H1 (cell line): ENCODE data around the gene TUBGCP6. TPM values are rescaled to one million over a fixed set of nuclear protein-coding genes. Genes with fewer than 3 reads are reported as not detected.

Experiments
- ATF2 ChIP-seq: IDR thresholded peaks from 2 replicates; pipeline ENCODE4 v1.6.1; 2012; ENCODE audit warnings: low read length, inconsistent platforms
- CHD7 ChIP-seq: fragments of 300-600 bp; sonication (generic); IDR thresholded peaks from 2 replicates; pipeline ENCODE4 v1.7.1; 2012; ENCODE audit warnings: low read length, moderate library complexity, mild to moderate bottlenecking, inconsistent platforms; ENCODE audit not compliant: insufficient replicate concordance
- EZH2 ChIP-seq: fragments of 200-600 bp; sonication (generic); IDR thresholded peaks from 2 replicates; pipeline ENCODE4 v1.7.1; 2012; ENCODE audit warnings: low read depth, mild to moderate bottlenecking, moderate library complexity, low read length, inconsistent platforms; ENCODE audit not compliant: severe bottlenecking
- KDM1A ChIP-seq: fragments of 200-600, 300-600 bp; sonication (generic); IDR thresholded peaks from 2 replicates; pipeline ENCODE4 v1.7.1; 2016; ENCODE audit warnings: mild to moderate bottlenecking, low read length, borderline replicate concordance
- KDM4A ChIP-seq: IDR thresholded peaks from one replicate; pipeline ENCODE4 v1.7.1; 2012; ENCODE audit warnings: low read depth, mild to moderate bottlenecking, moderate library complexity, low read length, inconsistent platforms; ENCODE audit not compliant: severe bottlenecking
- NANOG ChIP-seq: IDR thresholded peaks from 2 replicates; pipeline ENCODE4 v1.6.1; 2011; ENCODE audit warnings: low read length, low read depth, mild to moderate bottlenecking, inconsistent platforms; ENCODE audit not compliant: insufficient read depth, poor library complexity, severe bottlenecking
- SAP30 ChIP-seq: fragments of 300-600 bp; sonication (generic); IDR thresholded peaks from 2 replicates; pipeline ENCODE4 v1.7.1; 2012; ENCODE audit warnings: low read length, moderate library complexity, mild to moderate bottlenecking, inconsistent platforms; ENCODE audit not compliant: insufficient read depth, insufficient replicate concordance
- SP4 ChIP-seq: IDR thresholded peaks from 2 replicates; pipeline ENCODE4 v1.6.1; 2012; ENCODE audit warnings: low read length, inconsistent platforms
- polyA plus RNA-seq, 7 experiments: library from polyadenylated mRNA; depleted of rRNA in 3 of 7; stranded (reverse) in 5 of 7; unstranded in 2 of 7; fragments of >200 nt in 5 of 7; fragments of 200-250 nt in 2 of 7; gene quantifications; 1 replicate in 5 of 7; 2 replicates in 1 of 7; 4 replicates in 1 of 7; pipeline versions ENCODE4 v1.2.1 to v1.2.3, GENCODE V29; 2011 to 2013; ENCODE audit warnings: missing spikeins in 2 of 7, mixed read lengths in 2 of 7
- total RNA-seq: library from RNA; stranded (reverse); fragmentation: NEBNext Ultra II Directional; extraction: Animal tissue kit (Norgen Biotek cat#: 25700); gene quantifications from 2 replicates; pipeline ENCODE4 v1.2.1, GENCODE V29; 2021

The TUBGCP6 gene
- total and polyA plus RNA-seq, 2 of the 8 experiments (the other 6 are each of a cell fraction or from before 2014, with no cell fraction given): 24.2 to 24.7 TPM

GRCh38 chr22:50289942-50290630 lies 45.3 kb upstream of the TUBGCP6 start (continued):
- TF ChIP-seq CHD7 (no peak), NANOG (no peak), SAP30 (no peak), ATF2 (no peak), EZH2 (no peak), KDM4A (no peak), SP4 (no peak), KDM1A (no peak)
